ENCODE results near the gene PARD3.
"Not testable (repeated sequence)": the region's sequence is repeated elsewhere in the genome, so short reads cannot be mapped to it uniquely, and the experiment has no call there.

Gene PARD3

DNA sequence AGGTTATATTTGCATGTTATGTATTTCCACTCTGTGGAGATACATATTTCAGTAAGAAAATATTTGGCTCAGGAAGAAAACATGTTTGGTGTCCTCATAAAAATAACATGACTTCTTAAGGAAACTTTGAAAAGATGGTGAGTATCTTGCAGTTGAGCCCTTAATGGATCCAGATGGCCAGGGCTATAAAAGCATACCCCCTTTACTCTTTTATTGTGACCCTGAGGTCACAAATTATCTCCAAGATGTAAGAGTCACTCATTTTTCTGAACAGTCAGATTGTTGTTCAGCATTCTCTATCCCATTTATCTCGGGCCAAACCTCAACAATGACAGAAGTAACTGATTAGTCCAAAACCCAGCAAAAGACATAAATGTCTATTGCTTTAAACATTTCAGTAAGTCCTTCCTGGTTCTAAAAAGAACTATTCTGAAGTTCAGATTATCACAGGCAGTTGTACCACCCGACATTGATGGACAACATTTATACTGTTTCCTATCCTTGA, 539.4 kb downstream of the PARD3 start:
- DNase-seq = no peak

DNA sequence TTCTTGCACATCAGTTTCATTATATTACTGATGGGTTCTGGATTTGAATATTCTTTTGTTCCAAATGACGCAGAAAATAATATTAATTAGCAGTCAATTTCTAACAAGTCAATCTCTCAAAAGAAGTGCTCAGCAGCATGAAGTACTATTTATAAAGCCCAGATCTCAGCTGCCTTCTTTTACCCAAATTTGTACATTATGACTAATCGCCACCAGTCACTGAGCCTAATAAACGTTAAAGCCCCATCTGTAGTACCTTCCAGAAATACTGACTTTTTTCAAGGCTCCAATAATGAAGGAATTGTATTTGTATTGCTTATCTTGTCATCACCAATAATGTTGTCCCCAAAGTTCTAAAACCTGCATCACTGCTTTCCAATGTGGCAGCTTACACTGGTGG, 540.2 kb downstream of the PARD3 start:
- DNase-seq = no peak

DNA sequence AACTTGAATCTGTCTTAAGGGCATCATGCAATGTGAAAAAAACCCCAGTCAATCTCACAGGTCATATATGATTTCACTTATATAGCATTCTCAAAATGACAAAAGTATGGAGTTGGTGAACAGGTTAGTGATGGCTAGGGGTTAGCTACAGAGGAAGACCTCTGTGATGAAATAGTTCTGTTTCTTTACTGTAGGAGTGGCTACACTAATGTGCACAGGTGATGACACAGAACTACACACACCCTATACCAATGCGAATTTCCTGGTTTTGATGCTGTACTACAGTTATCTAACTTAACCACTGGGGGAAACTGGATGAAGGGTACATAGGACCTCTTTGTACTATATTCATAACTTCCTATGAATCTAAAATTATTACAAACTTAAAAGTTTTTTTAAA, 541.8 kb downstream of the PARD3 start:
- no peak for DNase-seq

DNA sequence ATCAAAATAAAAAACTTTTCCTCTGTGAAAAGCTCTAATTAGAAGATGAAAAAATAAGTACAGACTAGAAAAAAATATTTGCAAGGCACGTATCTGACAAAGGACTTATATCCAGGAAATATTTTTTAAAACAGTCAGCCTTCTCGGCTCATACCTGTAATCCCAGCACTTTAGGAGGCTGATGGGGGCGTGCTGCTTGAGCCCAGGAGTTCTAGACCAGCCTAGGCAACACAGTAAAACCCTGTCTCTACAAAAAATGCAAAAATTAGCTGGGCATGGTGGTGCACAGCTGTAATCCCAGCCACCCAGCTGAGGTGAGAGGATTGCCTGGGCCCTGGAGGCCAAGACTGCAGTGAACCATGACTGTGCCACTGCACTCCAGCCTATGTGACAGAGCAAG, 542.8 kb downstream of the PARD3 start:
- no peak for DNase-seq

DNA sequence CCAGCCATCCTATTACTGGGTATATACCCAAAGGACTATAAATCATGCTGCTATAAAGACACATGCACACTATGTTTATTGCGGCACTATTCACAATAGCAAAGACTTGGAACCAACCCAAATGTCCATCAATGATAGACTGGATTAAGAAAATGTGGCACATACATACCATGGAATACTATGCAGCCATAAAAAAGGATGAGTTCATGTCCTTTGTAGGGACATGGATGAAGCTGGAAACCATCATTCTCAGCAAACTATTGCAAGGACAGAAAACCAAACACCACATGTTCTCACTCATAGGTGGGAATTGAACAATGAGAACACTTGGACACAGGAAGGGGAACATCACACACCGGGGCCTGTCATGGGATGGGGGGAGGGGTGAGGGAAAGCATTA, 546.7 kb downstream of the PARD3 start:
- DNase-seq = not testable (repeated sequence)

DNA sequence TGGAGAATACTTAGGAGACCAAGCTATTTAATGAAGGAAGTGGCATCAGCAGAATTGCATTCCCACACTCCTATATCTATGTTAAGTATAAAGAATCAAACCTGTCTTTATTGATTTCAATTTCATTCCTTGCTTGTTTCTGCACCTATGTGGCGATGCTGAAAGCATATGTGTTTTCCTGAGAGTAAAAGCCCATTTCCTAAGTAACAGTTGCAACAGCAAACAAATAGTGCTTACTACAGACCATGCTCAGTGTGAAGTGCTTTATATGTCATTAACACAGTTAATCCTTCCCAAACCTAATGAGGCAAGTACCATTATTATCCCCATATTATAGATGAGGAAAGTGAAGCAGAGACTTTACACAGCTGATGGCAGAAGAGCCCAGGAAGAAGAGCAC, 552.1 kb downstream of the PARD3 start:
- DNase-seq = no peak

DNA sequence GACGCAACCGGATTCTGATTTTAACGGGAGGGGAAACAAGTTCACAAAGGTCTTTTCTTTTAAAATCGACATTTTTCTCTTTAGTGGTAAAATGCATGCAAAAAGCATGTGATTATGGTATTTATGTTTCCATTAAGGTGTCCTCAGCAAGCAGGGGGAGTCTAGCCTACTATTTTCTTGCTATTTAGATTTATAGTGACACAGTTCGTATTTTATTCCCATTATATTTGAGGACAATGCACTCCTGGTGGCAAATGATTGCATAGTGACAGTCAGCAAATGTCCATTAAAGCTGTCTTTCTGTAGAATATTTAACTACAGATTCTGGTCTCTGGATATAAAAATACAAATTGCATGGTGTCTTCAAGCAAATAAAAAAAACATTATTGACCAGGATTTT, 554.2 kb downstream of the PARD3 start:
- DNase-seq = no peak

DNA sequence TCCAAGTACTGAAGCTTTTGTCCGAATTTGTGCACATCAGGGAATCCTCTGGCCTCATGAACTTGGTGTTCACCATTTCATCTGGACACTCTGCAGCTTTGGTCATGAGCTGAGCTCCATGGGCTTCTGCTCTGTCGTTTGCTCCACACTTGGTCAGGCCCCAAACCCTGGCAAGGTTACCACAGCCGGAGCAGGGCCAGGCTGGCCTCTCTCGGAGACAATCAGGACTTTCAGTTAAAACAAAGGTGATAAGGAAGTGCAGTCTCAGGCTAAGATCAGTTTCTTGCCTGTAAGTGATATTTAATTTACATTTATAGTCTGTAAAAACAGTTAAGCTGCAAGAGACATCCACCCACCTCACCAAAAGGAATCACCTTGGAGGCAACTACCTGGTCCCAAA, 558.9 kb downstream of the PARD3 start:
- no peak for DNase-seq

DNA sequence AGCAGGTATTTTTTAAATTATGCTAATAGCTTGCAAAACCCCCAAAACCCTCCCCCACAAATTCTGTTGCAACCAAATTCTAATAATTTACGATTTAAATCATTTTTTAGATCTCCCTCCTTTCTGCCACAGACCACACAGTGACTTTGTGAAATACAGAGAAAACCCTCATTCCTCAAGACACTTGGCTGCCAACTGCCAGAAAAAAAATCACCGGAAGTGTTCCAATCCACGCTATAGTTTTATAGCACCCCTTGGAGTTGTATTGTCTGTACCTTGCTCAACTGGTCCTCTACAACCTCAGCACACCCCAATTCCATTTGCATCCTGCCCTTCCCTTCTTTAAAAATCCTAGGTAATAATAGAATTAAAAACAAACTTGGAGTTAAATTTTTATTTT, 560.1 kb downstream of the PARD3 start:
- DNase-seq = no peak

DNA sequence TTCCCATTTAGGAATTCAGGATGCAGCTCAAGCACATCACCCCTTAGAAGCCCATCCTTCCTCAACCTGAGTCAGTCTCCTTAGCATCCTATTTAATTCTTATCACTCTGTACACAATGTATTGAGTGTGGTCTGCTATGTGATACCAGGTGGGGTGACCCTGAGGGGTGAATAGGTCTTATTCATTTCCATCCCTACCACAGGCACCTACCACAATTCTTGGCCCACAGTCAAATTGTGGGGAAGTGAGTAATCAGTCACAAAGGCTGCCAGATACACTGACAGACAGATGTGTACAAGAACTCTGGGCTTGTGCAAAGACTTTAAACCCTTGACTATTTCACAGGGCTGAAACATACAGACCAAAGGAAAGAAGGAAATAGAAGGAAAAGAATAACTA, 560.5 kb downstream of the PARD3 start:
- no peak for DNase-seq

DNA sequence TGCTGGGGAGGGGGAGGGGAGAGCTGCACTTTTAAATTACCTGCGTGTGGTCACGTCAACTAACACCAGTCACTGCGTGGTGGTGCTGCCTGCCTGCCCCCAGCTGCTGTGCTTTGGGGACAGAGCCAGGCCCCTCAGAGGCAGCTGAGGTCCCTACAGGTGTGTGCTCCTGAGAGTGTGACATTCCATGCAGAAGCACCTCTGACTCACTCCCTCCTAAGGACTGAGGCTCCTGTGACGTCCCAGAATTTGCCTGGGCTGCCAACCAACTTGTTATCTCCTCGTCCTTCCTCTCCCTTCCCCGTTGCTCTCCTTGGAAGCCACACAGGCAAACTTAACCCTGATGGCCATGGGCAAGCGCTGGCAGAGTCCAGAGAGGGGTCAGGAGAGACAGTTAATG, 563.0 kb downstream of the PARD3 start:
- DNase-seq = no peak

DNA sequence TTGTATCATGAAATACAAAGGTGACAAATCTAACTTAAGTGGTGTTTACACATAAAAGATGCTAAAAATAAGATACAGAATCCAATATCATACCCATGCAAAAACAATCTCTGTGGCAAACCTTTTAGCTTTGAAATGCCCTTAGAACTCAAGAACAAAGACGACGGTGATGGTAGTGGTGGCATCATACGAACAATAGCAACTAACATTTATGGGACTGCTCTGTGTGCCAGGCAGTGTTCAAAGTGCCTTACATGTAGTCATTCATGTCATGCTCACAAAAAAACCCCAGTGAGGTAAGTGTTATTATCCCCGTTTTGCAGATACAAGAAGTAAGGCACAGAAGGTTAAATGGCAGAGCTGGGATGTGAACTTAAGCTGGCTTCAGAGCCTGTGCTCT, 563.9 kb downstream of the PARD3 start:
- DNase-seq = no peak

DNA sequence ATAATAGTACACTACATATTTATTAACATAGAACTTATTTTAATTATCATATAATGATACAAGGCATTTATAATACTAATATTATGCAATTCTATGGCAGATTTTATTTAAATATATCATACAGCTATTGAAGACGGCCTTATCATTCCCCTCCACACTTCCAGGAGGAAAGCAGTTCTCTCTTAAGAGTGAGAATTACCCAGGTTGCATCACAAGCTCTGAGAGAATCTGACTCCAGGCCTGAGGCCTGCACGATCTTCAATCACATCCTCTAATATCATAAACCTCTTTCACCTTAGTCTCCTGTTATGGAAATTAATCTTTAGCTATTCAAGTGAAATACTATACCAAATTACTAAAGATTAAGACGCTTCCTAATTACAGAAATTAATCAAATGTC, 564.4 kb downstream of the PARD3 start:
- no peak for DNase-seq

DNA sequence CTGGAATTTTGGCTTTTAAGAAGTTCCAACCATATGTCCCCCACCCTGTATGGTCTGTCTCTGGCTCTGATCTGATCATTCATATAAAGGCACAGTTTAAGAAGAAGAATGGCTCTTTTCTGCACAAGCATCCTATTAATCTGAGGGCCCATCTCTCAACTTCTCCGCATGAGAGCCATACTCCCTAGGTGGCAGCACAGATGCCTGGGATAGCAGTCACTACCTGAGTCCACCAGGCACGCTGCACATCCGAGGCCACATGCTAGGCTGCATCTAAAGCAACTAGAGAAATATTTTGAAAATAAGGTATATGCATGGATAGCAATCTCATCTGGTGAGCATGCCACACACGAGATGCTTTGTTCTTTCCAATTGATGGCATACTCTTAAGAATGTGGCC, 565.5 kb downstream of the PARD3 start:
- DNase-seq = no peak

DNA sequence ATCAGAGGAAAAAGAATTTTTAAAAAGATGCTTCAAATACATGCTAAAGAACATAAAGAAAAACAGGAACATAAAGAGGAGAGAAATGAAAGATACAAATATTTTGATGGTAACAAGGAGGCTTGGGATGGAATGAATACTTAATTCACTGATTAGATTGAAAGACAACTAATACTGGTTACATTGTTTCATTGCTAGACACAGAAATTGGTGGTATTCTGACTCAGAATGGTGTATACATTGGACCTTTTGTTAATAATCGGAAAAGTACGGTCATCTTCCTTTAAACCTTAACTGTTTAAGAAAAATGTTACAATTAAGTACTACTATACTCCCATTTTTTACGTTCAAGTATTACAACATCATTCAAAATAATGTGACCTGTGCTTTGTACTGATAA, 567.5 kb downstream of the PARD3 start:
- DNase-seq = no peak

DNA sequence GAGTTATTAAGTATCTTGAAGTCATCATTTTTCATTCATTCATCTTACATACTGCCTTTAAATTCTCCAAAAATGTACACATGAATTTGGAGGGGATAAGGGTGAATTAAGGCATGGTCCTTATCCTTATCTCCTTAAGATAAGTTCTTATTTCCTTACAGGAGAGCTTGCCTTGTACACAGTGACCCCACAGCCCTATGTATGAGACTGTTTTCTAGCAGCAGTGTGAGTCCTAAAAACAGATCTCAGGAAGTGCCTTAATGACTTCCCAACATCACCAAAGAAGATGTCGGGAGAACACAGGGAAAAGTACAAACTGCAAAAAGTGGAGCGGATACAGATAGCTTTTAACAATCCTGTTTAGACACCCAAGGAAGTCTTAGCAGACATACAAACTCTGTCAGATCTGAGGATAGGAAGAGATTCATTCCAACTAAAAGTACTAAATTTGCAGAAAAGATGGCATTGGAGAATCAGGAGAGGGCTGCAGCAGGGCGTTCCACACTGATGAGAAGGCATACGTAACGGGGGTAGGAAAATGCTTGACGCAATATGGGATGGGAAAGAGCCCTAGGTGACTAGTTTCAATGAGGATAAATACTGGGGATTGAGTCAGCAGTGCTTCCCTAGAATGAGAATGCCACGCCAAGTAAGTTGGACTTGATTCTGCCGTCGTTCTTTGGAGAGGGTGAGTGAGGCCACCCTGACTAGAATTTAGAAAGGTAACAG, 570.2 kb downstream of the PARD3 start:
- no peak for DNase-seq

DNA sequence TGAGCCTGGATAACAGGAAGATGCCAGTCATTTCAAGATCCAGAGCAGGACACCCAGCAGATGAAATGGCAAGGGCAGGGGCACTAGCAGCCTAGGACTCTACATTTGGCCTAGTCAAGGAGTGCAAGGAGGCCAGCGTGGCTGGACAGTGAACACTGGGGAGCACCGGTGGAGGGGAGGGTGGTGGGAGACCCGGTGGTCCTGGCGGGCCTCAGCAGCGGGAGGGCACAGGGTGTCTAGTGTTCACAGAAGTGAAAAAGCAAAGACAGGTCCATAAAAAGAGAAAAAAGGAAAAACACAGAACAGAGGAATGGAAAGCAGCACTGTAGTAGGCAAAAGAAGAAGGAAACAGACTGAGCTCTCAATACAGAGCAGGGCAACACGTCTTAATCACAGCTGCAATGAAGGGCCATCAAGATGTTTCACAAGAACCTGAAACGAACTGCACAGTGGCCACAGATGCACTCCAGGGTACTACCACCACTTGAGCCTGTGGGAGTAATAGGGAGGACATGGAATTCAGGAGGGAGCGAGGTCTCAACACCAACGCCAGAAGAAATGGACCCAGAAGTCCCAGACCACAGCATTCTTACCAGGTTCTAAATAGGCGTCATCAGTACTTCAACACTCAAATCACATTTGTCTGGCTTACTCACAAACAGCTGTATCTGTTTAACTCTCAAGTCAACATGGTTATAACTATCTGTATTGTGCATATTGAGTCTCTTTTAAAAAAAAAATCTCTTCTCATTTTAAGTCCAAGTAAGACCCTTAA, 573.7 kb downstream of the PARD3 start:
- DNase-seq = no peak

DNA sequence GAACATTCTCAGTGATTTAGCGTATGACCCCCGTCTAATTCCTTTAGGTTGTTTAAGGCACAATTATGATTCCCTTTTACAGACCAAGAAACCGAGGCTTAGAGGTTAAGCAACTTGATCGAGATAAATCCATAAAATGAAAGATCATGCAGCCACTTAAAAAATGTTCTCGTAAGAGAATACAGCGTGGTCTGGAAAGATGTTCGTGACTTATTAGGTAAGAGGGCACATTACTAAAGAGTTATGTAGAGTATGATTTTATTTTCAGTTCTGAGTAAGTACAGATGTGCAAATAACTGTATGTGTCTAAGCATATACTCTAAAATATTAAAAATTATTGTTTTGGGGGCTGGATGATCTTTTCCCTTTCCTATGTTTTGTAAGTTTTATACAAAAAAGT, 575.1 kb downstream of the PARD3 start:
- DNase-seq = no peak

DNA sequence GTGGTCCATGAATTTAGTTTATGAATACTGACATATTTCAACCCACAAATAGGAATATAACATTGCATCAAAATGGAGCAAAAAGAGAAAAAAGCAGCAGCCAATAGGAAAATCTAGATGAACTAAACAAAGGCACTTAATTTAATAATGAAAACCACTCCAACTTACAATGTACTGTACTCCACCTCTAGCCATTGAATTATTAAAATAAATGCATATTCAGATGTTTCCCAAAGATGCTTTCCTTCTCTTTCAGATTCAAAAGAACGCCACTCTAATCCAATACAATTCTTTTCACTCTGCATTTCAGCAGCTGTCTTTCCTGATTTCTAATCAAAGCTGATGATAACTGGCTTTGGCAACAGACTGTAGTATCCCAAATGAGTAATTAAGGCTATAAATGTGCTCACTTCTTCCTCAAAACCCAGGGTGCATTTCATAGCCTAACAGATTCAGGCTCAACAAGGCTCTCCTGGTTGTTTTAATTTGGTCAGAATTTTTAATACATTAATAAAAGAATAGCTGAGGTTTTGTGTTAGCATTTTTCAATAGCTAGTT, 577.1 kb downstream of the PARD3 start:
- DNase-seq = no peak

DNA sequence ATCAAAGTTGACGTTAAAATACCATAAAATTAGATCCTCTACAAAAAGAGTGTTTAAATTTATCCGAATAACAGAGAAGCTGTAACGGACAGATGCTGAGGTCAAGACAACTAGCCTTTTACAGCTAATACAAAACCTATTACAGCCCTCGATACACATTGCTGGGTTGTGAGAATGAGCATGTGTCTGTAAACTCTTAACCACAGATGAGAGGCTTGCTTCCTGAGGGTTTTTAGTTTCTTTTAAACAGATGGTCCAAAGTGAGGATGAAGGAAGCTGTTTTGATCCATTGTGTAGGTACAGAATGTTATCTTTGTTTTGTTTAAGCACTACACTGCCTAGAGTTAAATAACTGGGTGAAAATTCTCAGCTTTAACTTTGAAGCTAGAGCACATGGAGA, 578.2 kb downstream of the PARD3 start:
- no peak for DNase-seq

DNA sequence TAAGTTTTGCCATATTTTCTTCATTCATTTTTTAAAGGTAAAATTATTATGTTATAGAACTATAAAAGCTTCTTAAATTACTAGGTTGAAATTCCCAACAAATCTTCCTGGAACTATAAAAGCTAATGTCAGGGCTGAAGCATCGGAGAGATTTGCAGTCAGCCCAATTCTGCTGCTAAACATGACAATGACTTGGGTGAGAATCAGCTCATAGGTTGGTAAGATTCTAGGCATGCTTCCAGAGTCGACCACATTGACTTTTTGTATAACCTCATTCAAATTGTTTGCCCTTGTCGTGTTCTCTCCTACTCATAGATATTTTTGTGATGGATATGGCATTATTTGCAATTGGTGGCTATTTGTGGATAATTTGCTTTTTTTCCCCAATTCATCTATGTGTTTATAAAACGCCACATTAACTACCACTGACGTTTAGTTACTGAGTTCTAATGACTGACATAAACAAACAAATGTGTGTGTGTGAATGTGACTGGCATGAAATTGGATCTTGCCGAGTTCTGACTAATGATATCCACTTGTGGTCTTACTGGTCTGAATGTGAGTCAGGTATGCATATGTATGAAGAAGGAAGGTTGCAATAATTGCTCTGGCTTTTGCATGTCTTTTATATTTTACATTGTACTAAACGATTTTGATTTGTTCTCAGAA, 579.8 kb downstream of the PARD3 start:
- DNase-seq = no peak

DNA sequence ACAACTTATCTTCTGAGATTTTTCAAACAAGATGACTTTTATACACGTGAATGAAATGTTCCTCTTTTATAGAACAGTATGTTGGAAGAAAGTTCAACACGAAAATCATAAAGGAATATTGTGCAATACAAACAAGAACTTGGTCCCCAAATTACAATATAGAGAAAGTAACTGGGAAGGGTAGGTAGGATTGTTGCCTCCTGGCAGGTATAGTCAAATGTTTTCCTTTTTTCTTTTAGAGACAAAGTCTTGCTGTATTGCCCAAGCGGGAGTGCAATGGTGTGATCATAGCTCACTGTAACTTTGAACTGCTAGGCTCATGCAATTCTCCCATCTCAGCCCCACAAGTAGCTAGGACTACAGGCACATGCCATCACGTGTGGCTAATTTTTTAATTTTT, 582.6 kb downstream of the PARD3 start:
- no peak for DNase-seq

DNA sequence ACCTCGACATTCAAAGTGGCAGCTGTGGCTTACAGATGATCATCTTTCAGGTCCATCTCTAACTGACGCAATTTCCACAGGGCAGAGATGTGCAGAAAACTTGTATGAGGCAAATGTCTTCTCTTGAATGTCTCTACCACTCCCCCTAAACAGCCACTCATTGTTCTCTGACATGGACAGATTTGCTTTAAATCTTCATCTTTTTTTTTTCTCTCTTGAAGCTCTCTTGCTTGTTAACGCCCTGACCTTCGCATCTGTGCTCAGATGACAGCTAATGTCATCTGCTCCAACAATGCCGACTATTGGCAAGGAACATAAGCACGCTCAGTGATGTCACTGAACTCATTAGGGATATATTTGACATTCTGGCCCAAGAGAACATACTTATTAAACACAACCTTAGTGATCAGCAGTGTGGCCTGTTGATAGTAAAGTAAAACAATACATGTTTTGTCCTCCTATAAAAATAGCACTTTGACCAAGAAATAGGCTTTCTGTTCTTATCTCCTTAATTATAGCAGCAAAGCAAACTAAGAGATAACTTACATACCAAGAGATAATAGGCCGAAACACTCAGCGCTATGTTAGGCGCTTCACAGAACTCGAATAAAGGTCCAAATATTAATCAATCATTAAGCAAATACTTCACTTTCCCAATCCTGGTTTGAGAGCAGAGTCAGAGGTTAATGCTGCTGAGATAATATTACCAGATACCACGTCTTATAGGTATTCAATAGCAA, 583.5 kb downstream of the PARD3 start:
- DNase-seq = no peak
